ENCODE measurements around the gene CCDC9B.

Gene CCDC9B

GRCh38 chr15:40334541-40334940 is 6.2 kb downstream of the CCDC9B start:
- H3K4me1 ChIP-seq (ENCODE audit: control insufficient read depth in 1 of 2, insufficient read depth in 2 of 2, low read length in 2 of 2), result peaks cover 50 to 85% of the 10 kb centered on the region in 2 donors
- H3K36me3 ChIP-seq (ENCODE audit: control insufficient read depth in 1 of 2, insufficient read depth in 2 of 2, low read length in 2 of 2), result peaks cover 0 to 13% of the 10 kb centered on the region in 2 donors
- H3K4me3 ChIP-seq (ENCODE audit: low read depth in 1 of 2, low read length in 2 of 2), result no peak overlapping the region
- H3K27ac ChIP-seq (ENCODE audit: low read length), result peak overlapping the region; percentile 87
- no peaks in the 10 kb centered on the region for H3K27me3 ChIP-seq (ENCODE audit: low read depth, low read length)
- H3K9me3 ChIP-seq (ENCODE audit: control insufficient read depth in 1 of 2, low read length in 2 of 2), result no peaks in the 10 kb centered on the region

GRCh38 chr15:40333922-40334492 is 6.7 kb downstream of the CCDC9B start:
- Histone ChIP-seq H3K4me1 (ENCODE audit: control insufficient read depth in 1 of 2, insufficient read depth in 2 of 2, low read length in 2 of 2) (peaks cover 45 to 85% of the 10 kb centered on the region in 2 donors), H3K9me3 (ENCODE audit: control insufficient read depth in 1 of 2, low read length in 2 of 2) (no peaks in the 10 kb centered on the region), H3K27ac (ENCODE audit: low read length) (peak overlapping the region; percentile 87), H3K4me3 (ENCODE audit: low read depth in 1 of 2, low read length in 2 of 2) (peak overlapping the region in 1 of 2 donors; percentile 32), H3K36me3 (ENCODE audit: control insufficient read depth in 1 of 2, insufficient read depth in 2 of 2, low read length in 2 of 2) (peaks cover 0 to 13% of the 10 kb centered on the region in 2 donors), H3K27me3 (ENCODE audit: low read depth, low read length) (no peaks in the 10 kb centered on the region)

GRCh38 chr15:40332113-40332781 is 8.5 kb downstream of the CCDC9B start:
- H3K27ac ChIP-seq (ENCODE audit: low read length), result peak overlapping the region; percentile 56
- H3K36me3 ChIP-seq (ENCODE audit: control insufficient read depth in 1 of 2, insufficient read depth in 2 of 2, low read length in 2 of 2), result peaks cover under 1 to 13% of the 10 kb centered on the region in 2 donors
- no peak overlapping the region for H3K4me3 ChIP-seq (ENCODE audit: low read depth in 1 of 2, low read length in 2 of 2)
- H3K27me3 ChIP-seq (ENCODE audit: low read depth, low read length), result no peaks in the 10 kb centered on the region
- H3K4me1 ChIP-seq (ENCODE audit: control insufficient read depth in 1 of 2, insufficient read depth in 2 of 2, low read length in 2 of 2), result peaks cover 29 to 83% of the 10 kb centered on the region in 2 donors
- no peaks in the 10 kb centered on the region for H3K9me3 ChIP-seq (ENCODE audit: control insufficient read depth in 1 of 2, low read length in 2 of 2)

- H3K27me3 ChIP-seq (ENCODE audit: low read depth, low read length), result no peaks in the 10 kb centered on the region
- H3K36me3 ChIP-seq (ENCODE audit: control insufficient read depth in 1 of 2, insufficient read depth in 2 of 2, low read length in 2 of 2), result peaks cover 5 to 13% of the 10 kb centered on the region in 2 donors
- H3K9me3 ChIP-seq (ENCODE audit: control insufficient read depth in 1 of 2, low read length in 2 of 2), result no peaks in the 10 kb centered on the region
- H3K4me1 ChIP-seq (ENCODE audit: control insufficient read depth in 1 of 2, insufficient read depth in 2 of 2, low read length in 2 of 2), result peaks cover 23 to 82% of the 10 kb centered on the region in 2 donors
- no peak overlapping the region for H3K4me3 ChIP-seq (ENCODE audit: low read depth in 1 of 2, low read length in 2 of 2)
- H3K27ac ChIP-seq (ENCODE audit: low read length), result peak overlapping the region; percentile 88
These were observed 9.1 kb downstream of the CCDC9B start for GRCh38 chr15:40331637-40332036.

- Histone ChIP-seq H3K27ac (ENCODE audit: low read length) (peak overlapping the region; percentile 88), H3K4me3 (ENCODE audit: low read depth in 1 of 2, low read length in 2 of 2) (no peak overlapping the region), H3K4me1 (ENCODE audit: control insufficient read depth in 1 of 2, insufficient read depth in 2 of 2, low read length in 2 of 2) (peaks cover 23 to 81% of the 10 kb centered on the region in 2 donors), H3K36me3 (ENCODE audit: control insufficient read depth in 1 of 2, insufficient read depth in 2 of 2, low read length in 2 of 2) (peaks cover 5 to 11% of the 10 kb centered on the region in 2 donors), H3K27me3 (ENCODE audit: low read depth, low read length) (no peaks in the 10 kb centered on the region), H3K9me3 (ENCODE audit: control insufficient read depth in 1 of 2, low read length in 2 of 2) (no peaks in the 10 kb centered on the region)
These were observed 9.7 kb downstream of the CCDC9B start for GRCh38 chr15:40331026-40331425.

- H3K36me3 ChIP-seq (ENCODE audit: control insufficient read depth in 1 of 2, insufficient read depth in 2 of 2, low read length in 2 of 2), result peaks cover 5% of the 10 kb centered on the region in 2 donors
- H3K27ac ChIP-seq (ENCODE audit: low read length), result peak overlapping the region; percentile 88
- no peaks in the 10 kb centered on the region for H3K9me3 ChIP-seq (ENCODE audit: control insufficient read depth in 1 of 2, low read length in 2 of 2)
- peaks cover 23 to 81% of the 10 kb centered on the region in 2 donors for H3K4me1 ChIP-seq (ENCODE audit: control insufficient read depth in 1 of 2, insufficient read depth in 2 of 2, low read length in 2 of 2)
- no peak overlapping the region for H3K4me3 ChIP-seq (ENCODE audit: low read depth in 1 of 2, low read length in 2 of 2)
- no peaks in the 10 kb centered on the region for H3K27me3 ChIP-seq (ENCODE audit: low read depth, low read length)
These were observed 10.3 kb downstream of the CCDC9B start for GRCh38 chr15:40330368-40330836.

GRCh38 chr15:40329804-40330203 is 10.9 kb downstream of the CCDC9B start:
- H3K27me3 ChIP-seq (ENCODE audit: low read depth, low read length), result no peaks in the 10 kb centered on the region
- peaks cover 21 to 81% of the 10 kb centered on the region in 2 donors for H3K4me1 ChIP-seq (ENCODE audit: control insufficient read depth in 1 of 2, insufficient read depth in 2 of 2, low read length in 2 of 2)
- H3K4me3 ChIP-seq (ENCODE audit: low read depth in 1 of 2, low read length in 2 of 2), result no peak overlapping the region
- no peaks in the 10 kb centered on the region for H3K9me3 ChIP-seq (ENCODE audit: control insufficient read depth in 1 of 2, low read length in 2 of 2)
- peak overlapping the region; percentile 88 for H3K27ac ChIP-seq (ENCODE audit: low read length)
- peaks cover 0 to 5% of the 10 kb centered on the region in 2 donors for H3K36me3 ChIP-seq (ENCODE audit: control insufficient read depth in 1 of 2, insufficient read depth in 2 of 2, low read length in 2 of 2)

GRCh38 chr15:40328751-40329150 is 12.0 kb downstream of the CCDC9B start:
- Histone ChIP-seq H3K27me3 (ENCODE audit: low read depth, low read length) (no peaks in the 10 kb centered on the region), H3K9me3 (ENCODE audit: control insufficient read depth in 1 of 2, low read length in 2 of 2) (no peaks in the 10 kb centered on the region), H3K27ac (ENCODE audit: low read length) (peak overlapping the region; percentile 88), H3K4me1 (ENCODE audit: control insufficient read depth in 1 of 2, insufficient read depth in 2 of 2, low read length in 2 of 2) (peaks cover 16 to 76% of the 10 kb centered on the region in 2 donors), H3K36me3 (ENCODE audit: control insufficient read depth in 1 of 2, insufficient read depth in 2 of 2, low read length in 2 of 2) (peaks cover 0 to 5% of the 10 kb centered on the region in 2 donors), H3K4me3 (ENCODE audit: low read depth in 1 of 2, low read length in 2 of 2) (peak overlapping the region in 1 of 2 donors; percentile 2)

- Histone ChIP-seq H3K4me1 (ENCODE audit: control insufficient read depth in 1 of 2, insufficient read depth in 2 of 2, low read length in 2 of 2) (peaks cover 16 to 72% of the 10 kb centered on the region in 2 donors), H3K27ac (ENCODE audit: low read length) (peak overlapping the region; percentile 88), H3K36me3 (ENCODE audit: control insufficient read depth in 1 of 2, insufficient read depth in 2 of 2, low read length in 2 of 2) (peaks cover 0 to 5% of the 10 kb centered on the region in 2 donors), H3K27me3 (ENCODE audit: low read depth, low read length) (no peaks in the 10 kb centered on the region), H3K9me3 (ENCODE audit: control insufficient read depth in 1 of 2, low read length in 2 of 2) (no peaks in the 10 kb centered on the region), H3K4me3 (ENCODE audit: low read depth in 1 of 2, low read length in 2 of 2) (peak overlapping the region in 1 of 2 donors; percentile 2)
These were observed 12.6 kb downstream of the CCDC9B start for GRCh38 chr15:40328176-40328575.

GRCh38 chr15:40327457-40327856 is 13.3 kb downstream of the CCDC9B start:
- peak overlapping the region; percentile 38 to 79 for H3K4me3 ChIP-seq (ENCODE audit: low read depth in 1 of 2, low read length in 2 of 2)
- H3K36me3 ChIP-seq (ENCODE audit: control insufficient read depth in 1 of 2, insufficient read depth in 2 of 2, low read length in 2 of 2), result peaks cover 0 to 5% of the 10 kb centered on the region in 2 donors
- no peaks in the 10 kb centered on the region for H3K9me3 ChIP-seq (ENCODE audit: control insufficient read depth in 1 of 2, low read length in 2 of 2)
- H3K27ac ChIP-seq (ENCODE audit: low read length), result peak overlapping the region; percentile 88
- no peaks in the 10 kb centered on the region for H3K27me3 ChIP-seq (ENCODE audit: low read depth, low read length)
- H3K4me1 ChIP-seq (ENCODE audit: control insufficient read depth in 1 of 2, insufficient read depth in 2 of 2, low read length in 2 of 2), result peaks cover 18 to 66% of the 10 kb centered on the region in 2 donors

GRCh38 chr15:40325700-40326099 is 15.0 kb downstream of the CCDC9B start:
- H3K9me3 ChIP-seq (ENCODE audit: control insufficient read depth in 1 of 2, low read length in 2 of 2), result no peaks in the 10 kb centered on the region
- H3K27me3 ChIP-seq (ENCODE audit: low read depth, low read length), result no peaks in the 10 kb centered on the region
- peaks cover 15 to 60% of the 10 kb centered on the region in 2 donors for H3K4me1 ChIP-seq (ENCODE audit: control insufficient read depth in 1 of 2, insufficient read depth in 2 of 2, low read length in 2 of 2)
- peak overlapping the region; percentile 24 for H3K27ac ChIP-seq (ENCODE audit: low read length)
- H3K4me3 ChIP-seq (ENCODE audit: low read depth in 1 of 2, low read length in 2 of 2), result peak overlapping the region; percentile 58 to 79
- H3K36me3 ChIP-seq (ENCODE audit: control insufficient read depth in 1 of 2, insufficient read depth in 2 of 2, low read length in 2 of 2), result peaks cover 0 to 5% of the 10 kb centered on the region in 2 donors
